Body of pancreas (tissue), 4 donors: ENCODE data around the gene P2RX4. TPM values are rescaled to one million over a fixed set of nuclear protein-coding genes. Genes with fewer than 3 reads are reported as not detected.

Experiments used
- ATAC-seq: fragments of 150-250 bp; one replicate; pipeline ENCODE4 v1.9.1; 2016
- DNase-seq, 4 donors: peaks; one replicate each; pipeline ENCODE4 v3.0.0-alpha.2; 2019
- H3K27ac ChIP-seq, 4 donors: fragments of 200-600 bp; sonication (generic); 1 replicate in 3 of 4; 2 replicates in 1 of 4; pipeline versions ENCODE4 v1.5.1 to v1.6.1; 2016 to 2019; ENCODE audit warnings: mild to moderate bottlenecking in 1 of 4, mixed read lengths in 1 of 4, moderate library complexity in 1 of 4
- H3K27me3 ChIP-seq, 2 donors: fragments of 200-600 bp; sonication (generic); one replicate each; pipeline ENCODE4 v1.6.0; 2016; ENCODE audit warnings: mild to moderate bottlenecking in 1 of 2
- H3K36me3 ChIP-seq, 2 donors: fragments of 200-600 bp; sonication (generic); replicated peaks in 1 of 2; 2 replicates each; pipeline ENCODE4 v1.5.1; 2016; ENCODE audit warnings: low read depth in 2 of 2; ENCODE audit not compliant: insufficient read depth in 1 of 2
- H3K4me1 ChIP-seq: fragments of 200-600 bp; sonication (generic); one replicate; pipeline ENCODE4 v1.6.0; 2016
- H3K4me3 ChIP-seq, 2 donors: fragments of 200-600 bp; sonication (generic); 1 replicate in 1 of 2; 2 replicates in 1 of 2; pipeline ENCODE4 v1.5.1; 2016 to 2019
- H3K9me3 ChIP-seq, 3 donors: fragments of 200-600 bp; sonication (generic); 1 replicate in 2 of 3; 2 replicates in 1 of 3; pipeline ENCODE4 v1.5.1; 2016
- CTCF ChIP-seq, 7 experiments: fragments of 450-650 bp in 4 of 7; fragments of 200-600 bp in 3 of 7; sonication (generic) in 3 of 7; IDR thresholded peaks; one replicate each; pipeline ENCODE4 v1.5.1; 2016 to 2019; ENCODE audit warnings: antibody characterized with exemption in 7 of 7
- POLR2A ChIP-seq, 3 donors: fragments of 450-650 bp; IDR thresholded peaks; one replicate each; pipeline ENCODE4 v1.6.1; 2016; ENCODE audit warnings: antibody characterized with exemption in 3 of 3, mild to moderate bottlenecking in 2 of 3
- WGBS, 2 donors: methylation state at CpG; one replicate each; pipeline ENCODE4 v1.1.5; 2017; 5-methylcytosine and 5-hydroxymethylcytosine counted together
- intact Hi-C: fragments of 100-400 bp; cut with DNase I; formaldehyde crosslinking; loops from one replicate; pipeline ENCODE4 v1.15.1; 2023
- total RNA-seq, 2 donors: library from RNA; depleted of rRNA; stranded (reverse); fragments of >200 nt; gene quantifications; one replicate each; pipeline ENCODE4 v1.1.0, GENCODE V29; 2016

The P2RX4 gene
- total RNA-seq, 2 donors from 2014 or later: 50.1 to 58.1 TPM

GRCh38 chr12:121283388-121283787 is 73.5 kb downstream of the P2RX4 start:
- Histone ChIP-seq H3K9me3 (no peaks in the 10 kb centered on the region), H3K27ac (no peak overlapping the region), H3K27me3 (no peaks in the 10 kb centered on the region), H3K4me1 (peaks cover 39% of the 10 kb centered on the region), H3K4me3 (no peak overlapping the region), H3K36me3 (no peaks in the 10 kb centered on the region)
- intact Hi-C loops: no loop called here
- 82 to 89% methylated on average over 5 of the region's 5 CpGs for WGBS, 2 donors
- DNase-seq (no peak), ATAC-seq (no peak)
- TF ChIP-seq POLR2A (IDR thresholded peaks at IDR 0.05) (no peak), CTCF (IDR thresholded peaks at IDR 0.05) (no peak)

Other genes starting within 250 kb of the P2RX4 start
- 10 to 100 TPM; 11.9 to 13.2 TPM for gene HNF1A, start 231.6 kb upstream of the P2RX4 start, total RNA-seq
- gene C12orf43, start 193.6 kb upstream of the P2RX4 start, total RNA-seq: 10 to 100 TPM in 1 of 2 donors, 1 to 10 TPM in 1; 6.7 to 11.5 TPM
- gene OASL, start 170.9 kb upstream of the P2RX4 start, total RNA-seq: 1 to 10 TPM in 1 of 2 donors, under 1 TPM in 1; 0.78 to 1.3 TPM
- 1 to 10 TPM; 1.0 to 1.6 TPM for gene P2RX7, start 77.3 kb upstream of the P2RX4 start, total RNA-seq
- gene CAMKK2, start 86.6 kb downstream of the P2RX4 start, total RNA-seq: 10 to 100 TPM; 17.4 to 70.5 TPM
- 100 to 1,000 TPM; 111 to 135 TPM for gene ANAPC5, start 142.3 kb downstream of the P2RX4 start, total RNA-seq
- gene RNF34, start 190.0 kb downstream of the P2RX4 start, total RNA-seq: 10 to 100 TPM; 25.9 to 35.3 TPM